B cell (primary cell): ENCODE data around the gene EHD1. TPM values are rescaled to one million over a fixed set of nuclear protein-coding genes. Genes with fewer than 3 reads are reported as not detected.

Source experiments
- ATAC-seq: fragments of 200-7000 bp; cut with Tn5 transposase; one replicate; pipeline ENCODE4 v1.10.0; 2021; ENCODE audit warnings: low read depth, mild to moderate bottlenecking, moderate number of reproducible peaks, moderate library complexity
- CTCF ChIA-PET: fragments of 350-600 bp; sonication (Branson Sonifier 250); formaldehyde crosslinking; loops from one replicate; lab custom pipeline; 2021; ENCODE audit warnings: antibody characterized with exemption, inconsistent platforms; lab: Charles Lee
- POLR2A ChIA-PET: fragments of 350-600 bp; sonication (Branson Sonifier 250); formaldehyde crosslinking; loops from one replicate; lab custom pipeline; 2021; ENCODE audit warnings: antibody characterized with exemption; lab: Charles Lee
- DNase-seq: peaks from one replicate; pipeline ENCODE4 v3.0.0; 2013
- H2AFZ ChIP-seq: 2 replicates; pipeline ENCODE4 v1.6.1; 2012; ENCODE audit warnings: mild to moderate bottlenecking, low read depth, low read length; ENCODE audit not compliant: insufficient read depth, poor library complexity, severe bottlenecking
- H3K27ac ChIP-seq, 2 donors: 1 replicate in 1 of 2; 2 replicates in 1 of 2; pipeline ENCODE4 v1.5.1; 2012 to 2013; ENCODE audit warnings: low read length in 2 of 2, mild to moderate bottlenecking in 2 of 2, moderate library complexity in 1 of 2
- H3K27me3 ChIP-seq, 4 experiments: fragments of 200-600 bp in 1 of 4; sonication (generic) in 1 of 4; replicated peaks in 1 of 4; 1 replicate in 2 of 4; 2 replicates in 2 of 4; pipeline versions ENCODE4 v1.6.1 to v1.7.0; 2013 to 2016; ENCODE audit warnings: low read length in 3 of 4, mild to moderate bottlenecking in 2 of 4, mixed read lengths in 1 of 4, moderate library complexity in 1 of 4; ENCODE audit not compliant: insufficient read depth in 4 of 4, control insufficient read depth in 3 of 4; ENCODE audit errors: control extremely low read depth in 1 of 4
- H3K36me3 ChIP-seq, 2 experiments: replicated peaks in 1 of 2; 1 replicate in 1 of 2; 2 replicates in 1 of 2; pipeline versions ENCODE4 v1.6.1 to v1.7.1; 2013; ENCODE audit warnings: low read length in 1 of 2; ENCODE audit not compliant: insufficient read depth in 2 of 2, control insufficient read depth in 1 of 2; ENCODE audit errors: control extremely low read depth in 1 of 2, extremely low read depth in 1 of 2
- H3K4me1 ChIP-seq, 2 donors: fragments of 200-600 bp in 1 of 2; sonication (generic) in 1 of 2; 1 replicate in 1 of 2; 2 replicates in 1 of 2; pipeline versions ENCODE4 v1.5.1 to v1.6.1; 2013 to 2017; ENCODE audit warnings: low read length in 2 of 2; ENCODE audit not compliant: control insufficient read depth in 2 of 2, insufficient read depth in 2 of 2
- H3K4me2 ChIP-seq: replicated peaks from 2 replicates; pipeline ENCODE3; 2012; ENCODE audit warnings: mild to moderate bottlenecking, low read depth, low read length; ENCODE audit not compliant: poor library complexity, severe bottlenecking
- H3K4me3 ChIP-seq, 5 experiments: fragments of 200-600 bp in 1 of 5; sonication (generic) in 1 of 5; 1 replicate in 3 of 5; 2 replicates in 2 of 5; pipeline versions ENCODE4 v1.5.1 to v1.7.0; 2011 to 2016; ENCODE audit warnings: low read length in 4 of 5, mild to moderate bottlenecking in 4 of 5, low read depth in 2 of 5, control low read depth in 1 of 5, moderate library complexity in 1 of 5; ENCODE audit not compliant: insufficient read depth in 1 of 5; ENCODE audit errors: control extremely low read depth in 1 of 5, extremely low read depth in 1 of 5
- H3K79me2 ChIP-seq: fragments of 200-600 bp; sonication (generic); one replicate; pipeline ENCODE4 v1.6.0; 2016; ENCODE audit warnings: low read length; ENCODE audit not compliant: control insufficient read depth, insufficient read depth
- H3K9ac ChIP-seq: fragments of 200-600 bp; sonication (generic); 2 replicates; pipeline ENCODE4 v1.6.1; 2017; ENCODE audit warnings: mild to moderate bottlenecking, low read length, moderate library complexity
- H3K9me3 ChIP-seq, 3 donors: one replicate each; pipeline versions ENCODE4 v1.6.1 to v1.7.1; 2013; ENCODE audit warnings: low read length in 2 of 3; ENCODE audit not compliant: control insufficient read depth in 2 of 3, insufficient read depth in 1 of 3; ENCODE audit errors: control extremely low read depth in 1 of 3
- H4K20me1 ChIP-seq: 2 replicates; pipeline ENCODE4 v1.6.0; 2012; ENCODE audit warnings: mild to moderate bottlenecking, low read length; ENCODE audit not compliant: insufficient read depth, control insufficient read depth, poor library complexity, severe bottlenecking
- H3K27ac Mint-ChIP-seq: one replicate; pipeline ENCODE4 v1.8.0; 2021; ENCODE audit warnings: mixed read lengths
- H3K27me3 Mint-ChIP-seq: one replicate; pipeline ENCODE4 v1.8.0; 2021; ENCODE audit warnings: mixed read lengths
- H3K4me1 Mint-ChIP-seq: one replicate; pipeline ENCODE4 v1.8.0; 2021; ENCODE audit warnings: mixed read lengths
- H3K4me3 Mint-ChIP-seq: one replicate; pipeline ENCODE4 v1.8.0; 2021; ENCODE audit warnings: mixed read lengths
- H3K9me3 Mint-ChIP-seq: one replicate; pipeline ENCODE4 v1.8.0; 2022; ENCODE audit warnings: mixed read lengths; ENCODE audit not compliant: insufficient read depth
- CTCF ChIP-seq: fragments of 200-600 bp; IDR thresholded peaks from one replicate; pipeline ENCODE4 v1.8.0; 2022; ENCODE audit warnings: antibody characterized with exemption, mild to moderate bottlenecking
- EZH2 ChIP-seq: IDR thresholded peaks from 2 replicates; pipeline ENCODE4 v1.6.1; 2012; ENCODE audit warnings: borderline replicate concordance, low read depth, mild to moderate bottlenecking, moderate library complexity, low read length; ENCODE audit not compliant: insufficient read depth, poor library complexity, severe bottlenecking
- WGBS: methylation state at CpG from one replicate; pipeline ENCODE4 v1.1.5; 2013; ENCODE audit warnings: missing lambda C conversion rate; ENCODE audit not compliant: insufficient coverage; 5-methylcytosine and 5-hydroxymethylcytosine counted together
- intact Hi-C: fragments of 100-400 bp; cut with micrococcal nuclease; formaldehyde crosslinking; loops from one replicate; pipeline ENCODE4 v1.10.0; 2022
- polyA plus RNA-seq: library from polyadenylated mRNA; depleted of rRNA; stranded (reverse); fragments of >200 nt; gene quantifications from 2 replicates; pipeline ENCODE4 v1.2.3, GENCODE V29; 2012
- total RNA-seq, 2 donors: library from RNA; stranded (reverse); fragments of 120-200 nt in 1 of 2; gene quantifications; 1 replicate in 1 of 2; 2 replicates in 1 of 2; pipeline versions ENCODE4 v1.2.3 to v1.2.4, GENCODE V29; 2013 to 2022

The EHD1 gene
- total and polyA plus RNA-seq, 2 donors (not counting 1 experiment from before 2014, with no cell fraction given), result 208 to 280 TPM

- intact Hi-C loops, result loop anchor here (2.0 kb wide), 2 partner anchors 37 to 77 kb away; partner anchors contain the start of genes ATG2A and MAP4K2
- Histone ChIP-seq H3K4me3 (peak overlapping the region; percentile 32 to 80 (median 78)), H3K36me3 (peaks cover 0 to 11% of the 10 kb centered on the region in 2 experiments), H3K9ac (peak overlapping the region; percentile 87), H3K27me3 (no peaks in the 10 kb centered on the region), H3K27ac (peak overlapping the region; percentile 86 to 99), H2AFZ (peak overlapping the region; percentile 52), H3K4me1 (peaks cover 48 to 55% of the 10 kb centered on the region in 2 donors), H4K20me1 (peaks cover 40% of the 10 kb centered on the region), H3K4me2 (peak overlapping the region; percentile 96), H3K9me3 (peaks cover 0 to 4% (median 0%) of the 10 kb centered on the region in 3 donors), H3K79me2 (peaks cover 40% of the 10 kb centered on the region)
- WGBS, result 13% methylated on average over 12 of the region's 16 CpGs
- ATAC-seq (no peak), DNase-seq (peak; percentile 80)
- peaks cover 59% of the 10 kb centered on the region for H3K4me1 Mint-ChIP-seq
- peak overlapping the region; percentile 95 for H3K4me3 Mint-ChIP-seq
- no peaks in the 10 kb centered on the region for H3K9me3 Mint-ChIP-seq
- no peaks in the 10 kb centered on the region for H3K27me3 Mint-ChIP-seq
- no peak for TF ChIP-seq EZH2
- TF ChIP-seq CTCF, result no peak
- peak overlapping the region; percentile 94 for H3K27ac Mint-ChIP-seq
- ChIA-PET POLR2A (interaction anchor here (0.6 to 10.0 kb wide), 8 partner anchors 13 to 70 kb away, joined by 3 to 158 read pairs (median 4); no protein-coding TSS in a partner anchor), CTCF (interaction anchor here (0.8 to 30.2 kb wide), 4 partner anchors 8 to 117 kb away, joined by 3 to 1254 read pairs (median 32); partner anchors contain the start of genes BATF2 and CDC42BPG)
Measured at GRCh38 chr11:64879244-64879900, 951 bp upstream of the EHD1 start.

GRCh38 chr11:64878223-64878493 lies 263 bp downstream of the EHD1 start:
- H2AFZ ChIP-seq, result peak overlapping the region; percentile 49
- ATAC-seq (no peak), DNase-seq (no peak)
- H3K27ac ChIP-seq, result peak overlapping the region; percentile 47 to 79
- H4K20me1 ChIP-seq, result peaks cover 49% of the 10 kb centered on the region
- H3K9me3 ChIP-seq, result peaks cover 0 to 4% (median 0%) of the 10 kb centered on the region in 3 donors
- no peaks in the 10 kb centered on the region for H3K27me3 ChIP-seq
- WGBS, result 0% methylated on average over 21 of the region's 21 CpGs
- Mint-ChIP-seq H3K27me3 (no peaks in the 10 kb centered on the region), H3K4me3 (peak overlapping the region; percentile 95), H3K27ac (peak overlapping the region; percentile 94), H3K9me3 (no peaks in the 10 kb centered on the region), H3K4me1 (peaks cover 65% of the 10 kb centered on the region)
- ChIA-PET CTCF (interaction anchor here (1.5 to 30.2 kb wide), 4 partner anchors 10 to 22 kb away, joined by 5 to 1254 read pairs (median 32); partner anchors contain the start of gene CDC42BPG), POLR2A (interaction anchor here (0.5 to 10.0 kb wide), 11 partner anchors 10 to 985 kb away, joined by 3 to 158 read pairs (median 4); no protein-coding TSS in a partner anchor)
- peaks cover 52% of the 10 kb centered on the region for H3K79me2 ChIP-seq
- peaks cover 0 to 21% of the 10 kb centered on the region in 2 experiments for H3K36me3 ChIP-seq
- peaks cover 51 to 64% of the 10 kb centered on the region in 2 donors for H3K4me1 ChIP-seq
- intact Hi-C loops, result loop anchor here (1.0 to 2.0 kb wide), 6 partner anchors 13 to 133 kb away; partner anchors contain the start of genes ATG2A and MAP4K2
- peak overlapping the region; percentile 99 for H3K9ac ChIP-seq
- peak overlapping the region; percentile 78 to 99 (median 92) for H3K4me3 ChIP-seq
- peak overlapping the region; percentile 95 for H3K4me2 ChIP-seq
- TF ChIP-seq EZH2, result no peak
- TF ChIP-seq CTCF, result no peak
